ENCODE measurements around the gene RIMBP2.

The RIMBP2 gene

DNA sequence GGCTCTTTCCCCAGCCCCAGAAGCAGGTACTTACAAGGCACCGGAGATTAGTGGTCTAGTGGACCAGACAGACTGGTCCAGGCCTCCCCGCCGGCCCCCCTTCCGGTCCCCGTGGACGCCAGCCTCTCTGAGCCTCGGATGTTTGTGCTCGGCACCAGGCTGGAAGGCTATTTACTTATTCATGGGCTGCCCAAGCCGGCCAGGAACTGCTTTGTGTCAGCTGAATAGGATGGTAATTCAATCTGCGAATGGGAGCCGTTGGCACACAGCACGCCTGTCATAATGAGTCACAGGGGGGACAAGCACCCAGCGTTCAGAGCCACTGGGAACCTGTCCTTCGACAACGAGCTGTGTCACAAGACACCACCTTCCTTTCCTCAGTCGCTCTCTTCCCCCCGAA, 82.3 kb downstream of the RIMBP2 start:
- no peaks in the 10 kb centered on the region for H3F3A ChIP-seq (ENCODE audit: insufficient read depth, low read length)
- no peaks in the 10 kb centered on the region for H4K20me1 ChIP-seq (ENCODE audit: insufficient read depth, low read length)
- H3K36me3 ChIP-seq (ENCODE audit: insufficient read depth, low read length), result no peaks in the 10 kb centered on the region
- no peak for TF ChIP-seq EZH2 (IDR thresholded peaks at IDR 0.05; ENCODE audit: borderline replicate concordance, low read length)
- TF ChIP-seq, protein P1, sequence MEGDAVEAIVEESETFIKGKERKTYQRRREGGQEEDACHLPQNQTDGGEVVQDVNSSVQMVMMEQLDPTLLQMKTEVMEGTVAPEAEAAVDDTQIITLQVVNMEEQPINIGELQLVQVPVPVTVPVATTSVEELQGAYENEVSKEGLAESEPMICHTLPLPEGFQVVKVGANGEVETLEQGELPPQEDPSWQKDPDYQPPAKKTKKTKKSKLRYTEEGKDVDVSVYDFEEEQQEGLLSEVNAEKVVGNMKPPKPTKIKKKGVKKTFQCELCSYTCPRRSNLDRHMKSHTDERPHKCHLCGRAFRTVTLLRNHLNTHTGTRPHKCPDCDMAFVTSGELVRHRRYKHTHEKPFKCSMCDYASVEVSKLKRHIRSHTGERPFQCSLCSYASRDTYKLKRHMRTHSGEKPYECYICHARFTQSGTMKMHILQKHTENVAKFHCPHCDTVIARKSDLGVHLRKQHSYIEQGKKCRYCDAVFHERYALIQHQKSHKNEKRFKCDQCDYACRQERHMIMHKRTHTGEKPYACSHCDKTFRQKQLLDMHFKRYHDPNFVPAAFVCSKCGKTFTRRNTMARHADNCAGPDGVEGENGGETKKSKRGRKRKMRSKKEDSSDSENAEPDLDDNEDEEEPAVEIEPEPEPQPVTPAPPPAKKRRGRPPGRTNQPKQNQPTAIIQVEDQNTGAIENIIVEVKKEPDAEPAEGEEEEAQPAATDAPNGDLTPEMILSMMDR (IDR thresholded peaks at IDR 0.05; ENCODE audit: low read length), result no peak
- H2AFZ ChIP-seq (ENCODE audit: low read length), result no peak overlapping the region
- no peak overlapping the region for H3K4me2 ChIP-seq (ENCODE audit: low read length)
- no peaks in the 10 kb centered on the region for H3K9me3 ChIP-seq (ENCODE audit: low read length)
- no peaks in the 10 kb centered on the region; the same call in 1 of the 2 replicates for H3K27me3 ChIP-seq (ENCODE audit: insufficient read depth, low read length)
- no peak overlapping the region for H3K27ac ChIP-seq (ENCODE audit: low read depth, low read length, poor library complexity, severe bottlenecking)
- no peaks in the 10 kb centered on the region for H3K79me2 ChIP-seq (ENCODE audit: insufficient read depth, low read length)
- no peaks in the 10 kb centered on the region for H3K4me1 ChIP-seq (ENCODE audit: insufficient read depth, low read length, severe bottlenecking)
- no peak overlapping the region for H3K9ac ChIP-seq (ENCODE audit: low read length)
- no peaks in the 10 kb centered on the region for H3K9me2 ChIP-seq (ENCODE audit: low read depth, low read length)
- no peak overlapping the region for H3K4me3 ChIP-seq (ENCODE audit: low read depth, low read length, poor library complexity, severe bottlenecking)

DNA sequence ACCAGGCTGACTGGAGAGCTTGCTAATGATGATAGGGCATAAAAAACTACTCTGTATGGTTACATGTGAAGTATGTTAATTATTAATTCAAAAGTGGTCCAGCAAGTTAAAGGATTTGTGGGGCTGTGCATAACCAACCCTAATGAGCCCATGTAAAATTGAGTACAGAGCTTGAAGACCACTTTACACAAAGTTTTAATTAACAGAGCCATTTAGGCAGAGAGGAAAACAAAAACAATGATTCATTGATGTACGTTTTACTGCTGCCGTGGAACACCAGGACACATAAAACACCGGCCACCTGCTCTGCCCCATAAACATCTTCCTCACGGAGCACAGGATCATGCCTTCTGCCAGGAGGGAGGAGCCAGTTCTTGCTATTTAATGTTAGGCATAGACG, 83.5 kb downstream of the RIMBP2 start:
- H3K4me3 ChIP-seq (ENCODE audit: low read depth, low read length, poor library complexity, severe bottlenecking), result no peak overlapping the region
- H3K27me3 ChIP-seq (ENCODE audit: insufficient read depth, low read length), result no peaks in the 10 kb centered on the region; the same call in 1 of the 2 replicates
- H3K9me2 ChIP-seq (ENCODE audit: low read depth, low read length), result no peaks in the 10 kb centered on the region
- no peaks in the 10 kb centered on the region for H3K4me1 ChIP-seq (ENCODE audit: insufficient read depth, low read length, severe bottlenecking)
- no peak overlapping the region for H3K9ac ChIP-seq (ENCODE audit: low read length)
- H3K9me3 ChIP-seq (ENCODE audit: low read length), result no peaks in the 10 kb centered on the region
- H3K4me2 ChIP-seq (ENCODE audit: low read length), result no peak overlapping the region
- no peak overlapping the region for H2AFZ ChIP-seq (ENCODE audit: low read length)
- H3K36me3 ChIP-seq (ENCODE audit: insufficient read depth, low read length), result no peaks in the 10 kb centered on the region
- no peaks in the 10 kb centered on the region for H4K20me1 ChIP-seq (ENCODE audit: insufficient read depth, low read length)
- H3K79me2 ChIP-seq (ENCODE audit: insufficient read depth, low read length), result no peaks in the 10 kb centered on the region
- H3K27ac ChIP-seq (ENCODE audit: low read depth, low read length, poor library complexity, severe bottlenecking), result no peak overlapping the region
- TF ChIP-seq, protein P1 (IDR thresholded peaks at IDR 0.05; ENCODE audit: low read length), result no peak
- no peak for TF ChIP-seq EZH2 (IDR thresholded peaks at IDR 0.05; ENCODE audit: borderline replicate concordance, low read length)
- no peaks in the 10 kb centered on the region for H3F3A ChIP-seq (ENCODE audit: insufficient read depth, low read length)

DNA sequence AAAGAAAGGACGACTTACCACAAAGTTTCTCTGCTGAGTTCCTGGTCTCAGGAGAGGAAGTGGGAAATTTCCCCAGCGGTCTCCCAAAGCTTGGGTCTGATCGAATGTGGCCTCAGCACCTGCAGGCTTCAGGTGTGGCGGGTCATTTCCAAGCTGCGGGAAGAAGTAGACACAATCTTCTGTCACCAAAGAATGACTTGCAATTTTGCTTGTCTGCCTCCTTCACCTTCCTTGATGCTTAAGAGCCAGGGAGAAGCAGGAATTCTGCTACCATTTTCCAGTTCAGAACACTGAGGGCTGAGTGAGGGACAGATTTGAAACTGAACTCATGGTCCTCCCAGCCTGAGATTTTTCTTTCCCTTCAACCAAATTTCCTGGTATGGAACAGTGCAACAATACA, 87.8 kb downstream of the RIMBP2 start:
- Histone ChIP-seq H4K20me1 (ENCODE audit: insufficient read depth, low read length) (no peaks in the 10 kb centered on the region), H3K4me1 (ENCODE audit: insufficient read depth, low read length, severe bottlenecking) (no peaks in the 10 kb centered on the region), H3K27ac (ENCODE audit: low read depth, low read length, poor library complexity, severe bottlenecking) (no peak overlapping the region), H3K79me2 (ENCODE audit: insufficient read depth, low read length) (no peaks in the 10 kb centered on the region), H2AFZ (ENCODE audit: low read length) (no peak overlapping the region), H3K9me2 (ENCODE audit: low read depth, low read length) (no peaks in the 10 kb centered on the region), H3K36me3 (ENCODE audit: insufficient read depth, low read length) (no peaks in the 10 kb centered on the region), H3K9ac (ENCODE audit: low read length) (no peak overlapping the region), H3K9me3 (ENCODE audit: low read length) (no peaks in the 10 kb centered on the region), H3K4me2 (ENCODE audit: low read length) (no peak overlapping the region), H3K27me3 (ENCODE audit: insufficient read depth, low read length) (no peaks in the 10 kb centered on the region; the same call in 1 of the 2 replicates), H3K4me3 (ENCODE audit: low read depth, low read length, poor library complexity, severe bottlenecking) (no peak overlapping the region), H3F3A (ENCODE audit: insufficient read depth, low read length) (no peaks in the 10 kb centered on the region)
- TF ChIP-seq, protein P1 (IDR thresholded peaks at IDR 0.05; ENCODE audit: low read length), result no peak
- no peak for TF ChIP-seq EZH2 (IDR thresholded peaks at IDR 0.05; ENCODE audit: borderline replicate concordance, low read length)
